Kidney capillary endothelial cell (primary cell): ENCODE results near the gene IGDCC3.

Experiments used
- DNase-seq: peaks from one replicate; pipeline ENCODE4 v3.0.0-alpha.2; 2018; ENCODE audit warnings: low spot score

IGDCC3 gene

GRCh38 chr15:65326818-65327217, 51.0 kb downstream of the IGDCC3 start:
- no peak for DNase-seq

GRCh38 chr15:65326117-65326526, 51.7 kb downstream of the IGDCC3 start:
- DNase-seq, result peak; percentile 63

GRCh38 chr15:65323071-65323511, 54.7 kb downstream of the IGDCC3 start:
- no peak for DNase-seq

DNA sequence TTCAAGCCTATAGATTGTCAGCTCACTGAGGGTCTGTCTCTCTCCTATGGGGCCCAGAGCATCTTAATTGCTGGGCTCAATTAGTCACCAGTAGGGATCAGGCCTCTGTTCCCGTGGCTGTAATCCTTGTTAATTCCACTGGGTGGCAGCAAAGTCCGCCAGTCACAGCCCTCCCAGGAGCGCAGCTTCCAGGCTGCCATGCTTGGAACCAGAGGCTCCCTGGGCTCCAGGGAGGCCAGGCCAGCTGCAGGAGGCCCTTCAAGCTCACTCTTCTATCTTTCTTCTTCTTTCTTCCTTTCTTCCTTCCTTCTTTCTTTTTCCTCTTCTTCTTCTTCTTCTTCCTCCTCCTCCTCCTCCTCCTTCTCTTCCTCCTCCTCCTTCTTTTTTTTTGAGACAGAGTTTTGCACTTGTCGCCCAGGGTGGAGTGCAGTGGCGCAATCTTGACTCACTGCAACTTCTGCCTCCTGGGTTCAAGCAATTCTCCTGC, 58.9 kb downstream of the IGDCC3 start:
- DNase-seq, result peak; percentile 81

DNA sequence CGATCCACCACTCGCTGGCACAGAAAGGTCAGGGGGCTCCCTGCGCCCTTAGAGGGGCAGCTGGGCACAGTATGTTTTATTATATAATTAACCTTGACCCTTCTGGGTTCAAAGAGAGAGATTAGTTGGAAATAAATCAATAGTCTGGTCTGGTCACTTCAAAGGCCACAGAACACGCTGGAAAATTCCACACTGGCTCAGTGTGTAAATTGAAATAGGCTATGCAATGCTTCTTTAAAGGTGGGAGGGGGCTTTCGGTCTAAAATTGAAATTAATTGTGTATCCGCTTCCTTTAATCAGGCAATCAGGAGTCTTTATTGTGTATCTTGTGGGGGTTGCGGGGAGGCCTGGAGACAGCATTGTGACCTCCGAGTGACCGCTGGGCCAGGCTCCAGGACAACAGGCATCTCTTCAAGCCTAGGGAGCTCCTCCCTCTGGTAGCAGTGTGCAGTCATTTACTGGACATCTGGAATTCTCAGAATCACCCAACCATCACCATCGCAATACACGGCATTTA, 65.3 kb downstream of the IGDCC3 start:
- DNase-seq, result no peak

DNA sequence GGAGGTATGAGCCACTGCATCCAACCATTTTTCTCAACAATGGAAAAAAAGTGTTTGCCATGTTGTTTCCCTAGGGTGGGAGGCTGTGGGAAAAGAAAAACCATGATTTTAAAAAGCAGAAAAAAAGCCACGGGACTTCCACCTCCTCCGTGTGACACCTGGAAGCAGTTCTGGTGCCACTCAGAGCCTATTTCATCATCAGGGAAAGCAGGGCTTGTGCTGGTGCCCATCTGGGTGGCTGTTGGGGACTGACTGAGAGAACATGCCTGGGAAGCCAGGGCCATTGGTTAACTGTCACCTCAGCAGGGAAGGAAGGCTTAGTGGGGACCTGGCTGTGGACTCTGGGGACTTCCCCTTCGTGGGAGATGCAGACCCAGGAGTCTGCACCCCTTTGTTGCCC, 66.0 kb downstream of the IGDCC3 start:
- DNase-seq, result no peak

DNA sequence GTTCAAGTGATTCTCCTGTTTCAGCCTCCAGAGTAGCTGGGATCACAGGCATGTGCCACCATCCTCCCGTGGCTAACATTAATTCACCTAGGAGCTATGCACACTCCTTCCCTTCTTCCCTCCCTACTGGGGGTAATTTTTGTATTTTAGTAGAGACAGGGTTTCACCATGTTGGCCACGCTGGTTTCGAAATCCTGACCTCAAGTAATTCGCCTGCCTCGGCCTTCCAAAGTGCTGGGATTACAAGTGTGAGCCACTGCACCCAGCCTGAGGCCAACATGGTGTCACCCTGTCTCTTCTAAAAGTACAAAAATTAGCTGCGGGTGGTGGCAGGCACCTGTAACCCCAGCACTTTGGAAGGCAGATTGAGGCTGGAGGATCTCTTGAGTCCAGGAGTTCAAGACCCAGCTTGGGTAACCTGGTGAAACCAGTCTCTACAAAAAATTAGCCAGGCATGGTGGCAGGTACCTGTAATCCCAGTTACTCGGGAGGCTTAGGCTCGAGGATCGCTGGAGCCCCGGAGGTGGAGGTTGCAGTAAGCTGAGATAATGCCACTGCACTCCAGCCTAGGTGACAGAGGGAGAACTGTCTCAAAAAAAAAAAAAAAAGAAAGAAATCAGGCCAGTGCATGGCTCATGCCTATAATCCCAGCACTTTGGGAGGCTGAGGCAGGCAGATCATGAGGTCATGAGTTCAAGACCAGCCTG, 67.2 kb downstream of the IGDCC3 start:
- no peak for DNase-seq

- DNase-seq, result no peak
Observed at GRCh38 chr15:65309882-65310418, 67.9 kb downstream of the IGDCC3 start.

DNA sequence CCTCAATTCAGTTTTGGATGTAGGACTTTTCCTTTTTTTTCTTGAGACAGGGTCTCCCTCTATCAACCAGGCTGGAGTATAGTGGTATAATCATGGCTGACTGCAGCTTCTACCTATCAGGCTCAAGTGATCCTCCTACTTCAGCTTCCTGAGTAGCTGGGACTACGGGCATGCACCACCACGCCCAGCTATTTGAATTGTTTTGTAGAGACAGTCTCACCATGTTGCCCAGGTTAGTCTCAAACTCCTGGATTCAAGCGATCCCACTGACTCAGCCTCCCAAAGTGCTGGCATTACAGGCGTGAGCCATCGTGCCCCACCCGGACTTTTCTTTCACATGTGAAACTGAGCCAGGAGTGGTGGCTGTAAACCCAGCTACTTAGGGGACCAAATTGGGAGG, 69.8 kb downstream of the IGDCC3 start:
- DNase-seq, result no peak

DNA sequence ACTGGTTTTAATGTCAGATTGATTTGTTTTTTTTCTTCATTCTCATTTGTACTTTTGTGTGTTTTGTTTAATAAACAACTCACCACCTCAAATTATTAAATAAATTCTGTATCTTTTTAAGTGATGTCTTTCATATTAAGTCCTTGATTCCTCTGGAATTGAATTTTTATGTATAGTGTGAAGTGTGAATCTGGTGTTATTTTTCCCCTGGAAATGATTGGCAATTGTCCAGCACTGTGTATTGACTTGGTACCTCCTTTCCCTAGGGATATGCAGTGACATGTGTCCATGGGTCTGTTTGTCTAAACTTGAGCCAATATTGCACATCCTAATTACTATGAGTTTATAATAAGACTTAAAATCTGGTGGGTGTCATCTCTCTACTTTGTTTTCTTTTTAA, 71.3 kb downstream of the IGDCC3 start:
- no peak for DNase-seq

- DNase-seq, result no peak
Observed at GRCh38 chr15:65305776-65306175, 72.0 kb downstream of the IGDCC3 start.

GRCh38 chr15:65305150-65305758, 72.5 kb downstream of the IGDCC3 start:
- no peak for DNase-seq

DNA sequence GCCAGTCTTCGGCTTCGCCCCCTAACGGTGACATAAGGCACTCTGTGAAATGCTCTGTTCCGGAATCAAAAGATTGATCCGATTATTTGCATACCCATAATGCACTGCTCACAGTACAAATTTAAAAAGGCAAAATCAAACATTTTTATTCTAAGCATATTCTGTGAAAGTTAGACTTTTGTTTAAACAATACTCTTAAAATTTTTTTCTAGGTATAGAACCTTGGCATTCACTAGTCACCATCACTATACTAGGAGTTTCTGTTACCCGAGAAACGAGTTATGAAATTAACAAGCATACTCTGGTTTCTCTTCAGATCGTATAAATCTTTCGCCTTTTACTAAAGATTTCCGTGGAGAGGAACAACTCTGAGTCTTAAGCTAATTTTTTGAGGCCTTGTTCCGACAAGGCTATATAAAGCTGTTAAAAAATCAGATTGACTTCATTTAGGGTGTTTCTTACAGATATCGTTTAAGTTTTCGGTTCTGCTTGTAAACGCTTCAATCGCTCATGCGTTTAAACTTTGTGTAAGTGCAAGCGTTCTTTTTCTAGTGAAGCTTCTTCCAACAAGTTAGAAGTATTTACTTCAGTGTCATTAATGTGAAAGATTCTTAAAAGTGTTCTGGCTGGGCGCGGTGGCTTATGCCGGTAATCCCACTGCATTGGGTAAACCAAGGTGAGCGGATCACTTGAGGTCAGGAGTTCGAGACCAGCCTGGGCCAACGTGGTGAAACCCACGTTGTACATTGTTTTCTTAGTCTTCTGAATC, 73.2 kb downstream of the IGDCC3 start, which contains the start of gene RNU5B-1:
TSS of gene RNU5B-1 (plus strand) at position 297 of the 769 bp plus-strand sequence.
- DNase-seq, result peak; percentile 94

DNA sequence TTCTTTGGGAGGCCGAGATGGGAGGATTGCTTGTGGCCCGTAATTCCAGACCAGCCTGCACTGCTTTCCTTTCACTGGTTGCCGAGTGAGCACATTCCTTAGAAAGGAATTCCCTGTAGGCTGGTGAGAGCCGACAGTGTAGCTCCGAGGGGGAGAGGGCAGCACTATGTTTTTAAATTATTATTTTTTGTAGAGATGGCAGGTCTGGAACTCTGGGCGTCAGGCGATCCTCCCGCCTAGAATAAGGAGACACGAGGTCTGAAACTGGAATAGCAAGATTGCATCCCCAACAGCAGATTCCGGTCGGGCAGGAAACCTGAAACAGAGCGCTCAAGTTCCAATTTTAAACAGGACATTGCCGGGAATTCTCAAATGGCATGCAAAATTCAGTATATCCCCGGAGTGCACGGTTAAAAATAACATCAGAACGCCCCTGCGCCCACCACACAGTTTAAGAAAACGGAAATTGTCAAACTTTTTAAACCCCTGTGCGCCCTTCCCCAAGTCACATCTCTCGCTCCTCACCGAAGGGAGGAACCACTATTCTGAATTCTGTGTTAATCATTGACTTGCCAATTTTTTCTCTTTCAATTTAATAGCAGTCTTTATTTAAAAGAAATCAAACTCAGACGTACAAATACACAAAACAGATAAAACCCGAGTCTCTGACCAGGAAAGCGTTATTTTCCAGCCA, 74.0 kb downstream of the IGDCC3 start:
- DNase-seq, result peak; percentile 50

GRCh38 chr15:65302061-65302460, 75.7 kb downstream of the IGDCC3 start:
- DNase-seq, result no peak

- no peak for DNase-seq
Observed at GRCh38 chr15:65300924-65301441, 76.8 kb downstream of the IGDCC3 start.

- no peak for DNase-seq
Observed at GRCh38 chr15:65298731-65299130, 79.1 kb downstream of the IGDCC3 start.

DNA sequence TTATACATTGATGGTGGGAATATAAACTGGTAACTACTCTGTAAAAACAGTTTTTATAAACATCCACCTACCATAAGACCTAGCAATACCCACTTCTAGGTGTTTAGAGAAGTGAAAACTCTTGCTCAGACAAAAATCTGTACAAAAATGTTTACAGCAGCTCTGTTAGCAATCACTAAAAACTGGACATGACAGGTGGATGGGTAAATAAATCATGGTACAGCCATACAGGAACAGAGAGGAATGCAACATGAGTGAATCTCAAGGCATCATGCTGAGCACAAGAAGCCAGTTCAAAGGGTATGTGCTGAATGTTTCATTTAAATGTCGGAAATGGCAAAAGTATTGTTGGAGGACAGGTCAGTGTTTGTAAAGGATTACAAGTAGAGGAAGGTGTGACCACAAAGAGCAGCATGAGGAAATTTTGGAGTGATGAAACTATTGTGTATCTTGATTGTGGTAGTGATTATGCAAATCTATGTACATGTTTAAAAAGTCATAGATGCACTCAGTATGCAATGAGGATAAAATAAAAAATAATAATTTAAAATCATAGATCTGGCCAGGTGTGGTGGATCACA, 84.8 kb downstream of the IGDCC3 start:
- DNase-seq, result no peak

DNA sequence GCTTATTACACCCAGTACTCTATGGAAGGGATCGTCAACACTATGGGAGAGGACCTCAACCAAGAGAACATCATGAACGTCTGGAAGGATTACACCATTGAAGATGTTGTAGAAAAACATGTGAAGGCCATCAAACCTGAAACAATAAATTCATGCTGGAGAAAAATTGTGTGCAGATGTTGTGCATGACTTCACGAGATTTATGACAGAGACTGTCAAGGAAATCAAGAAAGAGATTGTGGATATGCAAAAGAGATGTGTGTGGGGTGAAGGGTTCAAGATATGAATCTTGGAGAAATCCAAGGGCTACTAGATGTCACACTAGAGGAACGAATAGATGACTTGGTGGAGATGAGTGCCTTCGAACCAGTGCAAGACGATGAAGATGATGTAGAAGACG, 87.6 kb downstream of the IGDCC3 start:
- DNase-seq, result no peak

DNA sequence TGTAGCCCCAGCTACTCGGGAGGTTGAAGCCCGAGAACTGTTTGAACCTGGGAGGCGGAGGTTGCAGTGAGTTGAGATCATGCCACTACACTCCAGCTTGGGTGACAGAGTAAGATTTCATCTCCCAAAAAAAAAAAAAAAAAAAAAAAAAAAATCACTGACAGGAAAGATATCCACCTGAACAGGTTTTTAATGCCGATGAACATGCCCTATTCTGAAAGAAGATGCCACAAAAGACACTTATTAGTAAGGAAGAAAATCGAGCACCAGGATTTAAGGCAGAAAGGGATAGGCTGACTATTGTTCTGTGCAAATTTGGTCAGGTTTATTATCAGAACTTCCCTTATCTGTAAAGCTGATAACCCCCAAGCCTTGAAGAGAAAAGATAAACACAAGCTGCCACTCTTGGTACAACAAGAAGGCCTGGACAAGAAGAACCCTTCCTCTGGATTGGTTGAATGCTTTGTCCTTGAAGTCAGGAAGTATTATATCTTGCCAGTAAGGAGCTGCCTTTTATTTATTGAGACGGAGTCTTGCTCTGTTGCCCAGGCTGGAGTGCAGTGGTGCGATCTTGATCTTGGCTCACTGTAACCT, 88.4 kb downstream of the IGDCC3 start:
- DNase-seq, result no peak

DNA sequence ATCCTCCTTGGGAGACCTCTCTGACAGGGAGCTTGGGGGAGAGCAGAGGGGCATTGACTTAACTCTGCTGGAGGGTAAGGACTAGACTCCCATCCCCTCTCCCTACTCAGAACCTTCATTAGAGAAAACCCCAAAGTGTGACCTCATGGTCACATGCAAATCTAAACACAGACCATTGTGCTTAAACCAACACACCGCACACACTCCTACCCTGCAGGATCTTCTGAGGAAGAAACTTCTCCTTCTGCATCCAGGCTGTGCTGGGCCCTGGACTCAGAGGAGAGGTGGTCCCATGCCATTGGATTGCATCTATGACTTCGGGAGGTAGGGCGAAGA, 90.3 kb downstream of the IGDCC3 start:
- no peak for DNase-seq
